ENCODE results near the gene G6PC1.
"Not testable (repeated sequence)": the region's sequence is repeated elsewhere in the genome, so short reads cannot be mapped to it uniquely, and the experiment has no call there.

The G6PC1 gene

DNA sequence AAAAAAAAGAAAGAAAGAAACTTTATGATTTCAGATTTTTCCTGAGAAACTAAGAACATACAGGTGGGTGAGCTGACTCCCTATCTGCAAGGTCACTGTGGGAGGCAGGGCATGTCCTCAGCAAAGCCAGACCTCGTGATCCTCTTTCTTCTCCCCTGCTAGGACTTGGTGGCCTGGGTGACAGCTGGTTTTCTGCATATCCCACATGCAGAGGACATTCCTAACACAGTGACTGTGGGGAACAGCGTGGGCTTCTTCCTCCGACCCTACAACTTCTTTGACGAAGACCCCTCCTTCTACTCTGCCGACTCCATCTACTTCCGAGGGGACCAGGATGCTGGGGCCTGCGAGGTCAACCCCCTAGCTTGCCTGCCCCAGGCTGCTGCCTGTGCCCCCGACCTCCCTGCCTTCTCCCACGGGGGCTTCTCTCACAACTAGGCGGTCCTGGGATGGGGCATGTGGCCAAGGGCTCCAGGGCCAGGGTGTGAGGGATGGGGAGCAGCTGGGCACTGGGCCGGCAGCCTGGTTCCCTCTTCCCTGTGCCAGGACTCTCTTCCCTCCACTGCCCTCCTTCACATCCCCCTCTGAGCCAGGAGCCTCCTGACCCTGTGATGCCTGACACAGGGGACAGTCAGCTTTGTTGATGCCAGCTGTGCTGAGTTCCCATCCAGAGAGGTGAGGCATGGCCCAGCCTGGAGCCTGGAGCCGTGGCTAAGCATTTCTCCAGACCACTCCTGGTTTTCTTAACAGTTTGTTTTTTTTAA is 26.5 kb upstream of the G6PC1 start:
- DNase-seq: not testable (repeated sequence)

DNA sequence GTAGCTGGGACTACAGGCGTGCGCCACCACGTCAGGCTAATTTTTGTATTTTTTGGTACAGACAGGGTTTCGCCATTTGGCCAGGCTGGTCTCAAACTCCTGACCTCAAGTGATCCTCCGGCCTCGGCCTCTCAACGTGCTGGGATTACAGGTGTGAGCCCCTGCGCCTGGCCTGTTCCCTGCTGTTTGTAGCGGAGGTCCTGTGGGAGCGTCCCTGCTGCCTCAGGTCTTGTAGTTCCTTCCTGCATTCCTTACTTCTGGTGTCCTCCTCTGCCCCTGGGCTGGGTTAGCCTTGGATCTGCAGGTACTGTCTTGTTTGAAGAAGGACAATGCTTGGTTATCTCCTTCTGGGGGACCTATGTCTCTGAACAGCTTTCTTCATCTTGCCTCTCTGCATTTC is 23.6 kb upstream of the G6PC1 start:
- no peak for DNase-seq

DNA sequence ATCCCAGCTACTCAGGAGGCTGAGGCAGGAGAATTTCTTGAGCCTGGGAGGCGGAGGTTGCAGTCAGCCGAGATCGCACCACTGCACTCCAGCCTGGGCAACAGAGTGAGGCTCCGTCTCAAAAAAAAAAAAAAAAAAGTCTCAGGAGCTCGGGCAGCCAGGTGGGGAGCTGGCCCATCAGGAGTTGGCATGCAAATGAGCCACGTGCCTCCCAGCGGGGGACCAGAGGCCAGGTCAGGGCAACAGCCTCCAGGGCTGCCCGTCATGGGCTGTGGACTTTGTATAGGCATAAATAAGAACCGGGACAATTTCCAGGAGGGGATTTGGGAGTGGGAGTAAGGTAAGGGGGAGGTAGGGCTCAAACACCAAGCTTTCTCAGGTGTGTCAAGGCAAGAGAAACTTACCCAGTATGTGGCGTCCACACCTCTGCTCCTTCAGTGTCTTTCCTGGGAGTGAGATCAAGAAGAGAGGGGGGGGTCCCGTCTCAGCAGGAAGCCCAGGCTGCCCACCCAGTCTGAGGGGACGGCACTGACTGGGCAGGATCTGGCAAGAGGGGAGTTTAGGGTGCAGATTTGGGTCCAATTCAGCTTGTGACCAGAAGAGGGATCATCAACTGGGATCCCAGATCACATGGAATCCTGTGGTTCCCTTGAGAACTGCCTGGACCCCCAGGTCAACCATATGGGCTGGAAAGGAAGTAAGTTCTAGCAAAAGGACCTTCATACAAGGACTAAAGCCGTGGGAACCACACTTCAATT is 22.3 kb upstream of the G6PC1 start:
- DNase-seq: no peak

DNA sequence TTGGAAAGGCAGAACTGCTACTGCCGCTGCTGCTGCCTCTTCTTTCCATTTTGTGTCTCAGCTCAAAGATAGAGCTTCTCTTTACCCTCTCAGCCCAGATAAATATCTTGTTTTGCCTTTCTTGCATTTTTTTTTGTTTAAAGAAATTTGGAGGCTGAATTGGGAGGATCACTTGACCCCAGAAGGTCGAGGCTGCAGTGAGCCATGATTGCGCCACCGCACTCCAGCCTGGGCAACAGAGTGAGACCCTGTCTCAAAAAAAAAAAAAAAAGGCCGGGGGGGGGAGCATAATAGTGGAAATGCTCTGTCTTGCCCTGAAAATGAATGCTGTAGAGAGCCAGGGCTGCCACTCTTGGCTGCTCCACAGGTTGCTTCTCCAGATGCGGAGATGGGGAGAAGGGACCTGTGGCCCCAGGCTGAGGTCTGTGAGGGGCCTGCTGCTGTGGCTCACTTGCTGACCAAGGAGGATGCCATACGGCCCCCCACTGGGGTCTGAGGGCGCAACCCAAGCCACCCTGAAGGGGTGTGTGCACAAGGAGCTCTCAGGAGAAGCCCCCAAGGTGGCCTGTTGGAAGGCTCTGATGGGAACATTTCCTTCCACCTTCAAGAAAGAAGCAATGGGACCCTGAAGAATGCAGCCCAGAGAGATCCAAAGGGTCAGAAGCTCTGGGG is 21.5 kb upstream of the G6PC1 start:
- no peak for DNase-seq

DNA sequence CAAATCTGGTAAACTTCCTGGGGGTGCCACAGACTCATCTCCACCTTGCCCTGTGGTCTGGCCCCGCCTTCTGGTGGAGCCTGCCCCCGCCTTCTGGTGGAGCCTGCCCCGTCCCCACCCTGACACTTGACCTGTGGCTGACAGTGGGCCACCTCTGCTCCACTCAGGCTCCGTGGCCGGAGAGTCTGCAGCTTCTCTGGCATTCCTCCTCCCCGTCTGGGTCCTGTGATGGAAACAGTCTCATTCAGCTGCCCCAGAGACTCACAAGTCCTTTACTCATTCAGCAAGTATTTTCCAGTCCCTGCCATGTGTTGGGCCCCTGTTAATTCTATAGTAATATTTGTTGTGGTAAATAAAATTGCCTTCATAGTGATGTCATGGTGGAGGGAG is 21.0 kb upstream of the G6PC1 start:
- peak; percentile 7 for DNase-seq

DNA sequence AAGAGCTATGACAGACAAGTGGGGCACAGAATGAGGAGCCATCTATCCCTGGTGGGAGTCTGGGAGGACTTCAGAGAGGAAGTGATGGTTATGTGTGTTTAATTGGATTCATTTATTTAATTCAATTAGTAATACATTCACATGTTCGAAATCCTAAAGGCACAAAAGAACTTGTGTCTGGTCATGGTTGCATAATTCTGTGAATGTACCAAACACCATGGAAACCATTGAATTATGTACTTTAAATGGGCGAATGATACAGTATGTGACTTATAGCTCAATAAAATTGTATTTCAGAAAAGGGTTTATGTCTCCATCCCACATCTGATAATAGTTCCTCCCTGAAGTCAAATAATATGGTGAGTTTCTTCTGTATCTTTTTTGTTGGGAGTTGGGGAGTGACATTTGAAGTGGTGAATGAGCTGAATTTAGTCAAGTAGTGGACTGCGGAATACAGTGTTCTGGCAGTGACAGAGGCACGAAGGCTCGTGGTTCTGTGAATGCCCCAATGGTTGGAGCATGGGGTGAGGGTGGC is 19.8 kb upstream of the G6PC1 start:
- DNase-seq: no peak

DNA sequence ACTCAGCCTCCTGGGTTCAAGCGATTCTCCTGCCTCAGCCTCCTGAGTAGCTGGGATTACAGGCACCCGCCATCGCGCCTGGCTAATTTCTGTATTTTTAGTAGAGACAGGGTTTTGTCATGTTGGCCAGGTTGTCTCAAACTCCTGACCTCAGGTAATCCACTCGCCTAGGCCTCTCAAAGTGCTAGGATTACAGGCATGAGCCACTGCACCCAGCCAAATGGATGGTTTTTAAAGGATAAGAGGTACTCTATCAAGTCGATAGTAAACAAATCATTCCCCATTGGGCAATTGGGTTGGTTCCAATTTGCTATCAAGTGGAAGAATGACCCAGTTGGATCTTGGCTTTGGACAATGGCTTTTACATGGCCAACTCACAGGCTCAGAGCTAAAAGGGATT is 18.9 kb upstream of the G6PC1 start:
- not testable (repeated sequence) for DNase-seq

DNA sequence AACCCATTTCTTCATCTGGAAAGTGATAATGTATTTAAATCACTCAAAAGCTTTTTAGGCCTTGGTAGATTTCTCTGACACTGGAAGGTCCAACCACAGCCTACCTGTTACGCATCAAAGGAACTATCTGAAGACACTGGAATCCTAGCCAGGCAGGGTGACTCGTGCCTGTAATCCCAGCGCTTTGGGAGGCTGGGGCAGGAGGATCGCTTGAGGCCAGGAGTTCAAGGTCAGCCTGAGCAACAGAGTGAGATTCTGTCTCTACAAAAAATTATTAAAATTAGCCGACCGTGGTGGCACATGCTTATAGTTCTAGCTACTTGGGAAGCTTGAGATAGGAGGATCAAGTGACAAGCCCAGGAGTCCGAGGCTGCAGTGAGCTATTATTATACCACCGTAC is 18.4 kb upstream of the G6PC1 start:
- DNase-seq: no peak

DNA sequence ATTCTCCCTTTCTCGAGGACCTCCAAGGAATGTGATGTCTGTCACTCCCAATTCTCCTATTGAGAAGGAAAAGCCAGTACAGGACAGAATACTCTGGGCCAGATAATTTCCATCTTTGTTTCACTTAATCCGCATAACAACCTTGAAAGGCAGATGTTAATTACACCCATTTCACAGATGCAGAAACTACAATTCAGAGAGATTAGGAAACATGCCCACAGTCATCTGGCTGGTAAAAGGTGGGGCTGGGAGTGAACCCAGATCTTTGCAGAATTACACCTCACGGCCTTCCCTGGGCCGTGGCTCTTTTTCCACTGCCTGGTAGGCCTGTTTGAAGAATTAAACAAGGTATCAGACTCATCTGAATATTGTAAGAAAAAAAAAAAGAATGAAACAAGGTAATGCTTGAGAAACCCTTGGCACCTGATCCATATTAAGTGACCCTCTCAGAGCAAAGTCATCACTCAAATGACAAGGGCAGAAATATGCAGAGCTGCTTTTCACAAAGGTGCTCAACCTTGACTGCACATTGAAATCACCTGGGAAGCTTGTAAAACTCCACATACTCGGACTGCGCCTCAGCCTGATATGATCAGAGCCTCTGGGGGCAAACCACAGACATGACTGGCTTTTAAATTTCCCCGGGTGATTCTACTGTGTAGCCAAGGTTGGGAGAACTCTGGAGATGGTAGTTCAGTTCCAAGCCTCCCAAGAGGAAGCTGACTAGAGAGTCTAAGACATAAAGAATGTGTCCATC is 16.6 kb upstream of the G6PC1 start:
- no peak for DNase-seq

DNA sequence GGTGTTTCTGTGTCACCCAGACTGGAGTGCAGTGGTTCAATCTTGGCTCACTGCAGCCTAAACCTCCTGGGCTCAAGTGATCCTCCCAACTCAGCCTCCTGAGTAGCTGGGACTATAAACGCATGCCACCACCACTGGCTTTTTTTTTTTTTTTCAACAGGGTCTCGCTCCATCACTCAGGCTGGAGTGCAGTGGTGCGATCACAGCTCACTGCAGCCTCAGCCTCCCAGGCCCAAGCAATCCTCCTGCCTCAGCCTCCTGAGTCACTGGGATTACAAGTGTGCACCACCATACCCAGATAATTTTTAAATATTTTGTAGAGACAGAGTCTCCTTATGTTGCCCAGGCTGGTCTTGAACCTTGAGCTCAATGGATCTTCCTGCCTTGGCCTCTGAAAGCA is 14.8 kb upstream of the G6PC1 start:
- DNase-seq: not testable (repeated sequence)

DNA sequence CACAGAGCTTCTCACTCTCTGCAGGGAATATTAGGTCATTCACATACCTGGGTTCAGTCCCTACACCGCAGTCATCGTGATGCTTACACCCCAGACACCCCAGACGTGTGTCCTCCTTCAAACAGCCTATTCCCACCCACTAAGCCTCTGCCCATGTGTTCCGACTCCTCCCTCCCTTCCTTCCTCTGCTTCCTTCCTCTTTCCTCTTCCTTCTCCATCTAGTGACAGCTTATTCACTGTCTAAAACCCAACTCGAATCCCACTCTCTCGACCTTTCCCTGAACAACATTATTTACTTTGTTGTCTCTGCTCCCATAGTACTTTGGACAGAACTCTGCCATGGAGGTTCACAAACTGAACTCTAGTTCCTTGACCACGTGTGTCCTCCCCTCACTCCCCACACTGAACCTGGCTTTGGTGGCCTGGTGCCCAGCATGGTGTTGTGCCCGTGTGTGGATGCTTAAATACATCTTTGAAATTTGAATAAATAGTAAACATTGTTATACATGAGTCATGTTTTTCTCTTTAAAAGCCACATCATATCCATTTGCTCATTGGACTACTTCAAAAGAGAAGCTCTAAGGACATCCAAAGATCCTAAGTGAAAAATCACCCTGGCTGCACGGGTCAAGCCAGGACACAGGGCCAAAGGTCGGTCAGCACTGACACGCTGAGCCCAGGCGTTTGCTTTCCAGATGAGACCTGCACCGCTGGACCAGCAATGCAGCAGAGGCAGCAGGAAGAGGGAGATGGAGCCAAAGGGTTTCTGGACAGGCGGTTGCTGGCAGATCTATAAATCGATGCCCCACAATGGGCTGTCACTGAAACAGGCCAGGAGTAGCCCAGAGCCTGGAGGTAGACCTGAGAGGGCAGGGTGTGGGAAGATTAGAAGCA is 14.1 kb upstream of the G6PC1 start:
- DNase-seq: no peak

DNA sequence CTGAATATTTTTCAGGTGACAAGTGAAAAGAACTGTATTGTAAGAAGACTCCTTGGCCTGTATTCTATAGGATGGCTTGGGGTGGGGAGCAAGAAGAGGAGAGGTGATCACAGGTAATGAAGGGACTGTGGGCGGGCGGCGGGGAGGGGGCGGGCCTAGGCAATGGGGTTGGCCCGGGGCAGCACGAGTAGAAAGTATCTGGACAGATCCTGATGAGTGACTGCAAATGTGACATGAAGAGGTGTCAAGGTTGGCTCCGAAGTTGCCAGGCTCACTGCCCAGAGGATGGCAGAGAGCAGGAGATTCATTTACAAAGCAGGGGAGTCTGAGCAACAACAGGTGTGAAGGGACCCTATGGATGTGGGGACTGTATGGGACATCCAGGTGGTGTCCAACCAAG is 10.8 kb upstream of the G6PC1 start:
- no peak for DNase-seq

DNA sequence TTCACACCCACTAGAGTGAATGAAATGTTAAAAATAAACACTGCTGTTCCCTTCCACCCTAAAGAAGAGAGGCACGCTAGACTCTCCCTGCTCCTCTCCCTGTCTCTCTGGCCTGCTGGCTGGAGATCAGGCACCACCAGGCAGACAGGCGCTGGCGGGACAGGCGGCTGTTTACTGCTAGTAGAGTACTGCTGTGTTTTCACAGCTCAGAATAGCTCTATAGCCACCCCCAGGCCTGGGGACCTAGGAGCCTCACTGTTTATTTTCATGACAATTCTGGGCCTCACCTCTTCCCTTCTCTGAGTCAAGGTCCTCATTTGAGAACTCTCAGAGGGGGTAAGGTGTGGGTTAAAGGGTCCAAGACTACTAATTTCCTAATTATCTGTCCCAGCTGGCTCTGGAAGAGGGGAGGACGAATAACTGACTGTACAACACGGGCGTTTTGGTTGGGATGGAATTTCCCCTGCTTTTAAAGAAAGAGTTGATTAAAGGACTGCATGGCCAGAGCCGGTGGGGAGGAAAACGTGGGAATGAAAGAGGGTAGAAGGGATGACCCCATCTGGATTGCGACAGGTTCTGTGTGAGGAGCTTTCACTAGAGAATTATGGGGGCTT is 9.0 kb upstream of the G6PC1 start:
- DNase-seq: no peak

DNA sequence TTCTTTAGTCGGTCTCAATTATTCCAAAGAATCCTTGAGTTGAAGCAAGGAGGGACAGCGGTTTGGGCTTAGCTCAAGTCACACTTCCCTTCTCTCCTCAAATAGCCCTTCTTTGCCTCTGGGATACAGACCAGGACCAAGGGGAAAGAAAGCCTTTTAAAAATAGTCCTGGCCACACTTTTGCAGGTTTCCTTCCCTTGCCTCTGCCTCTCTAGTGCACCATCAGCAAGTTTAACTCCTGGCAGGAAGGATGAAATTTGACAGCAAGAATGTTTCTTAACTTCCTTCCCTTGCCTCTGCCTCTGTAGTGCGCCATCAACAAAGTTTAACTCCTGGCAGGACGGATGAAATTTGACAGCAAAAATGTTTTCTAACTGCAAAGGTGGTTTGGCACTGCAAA is 7.2 kb upstream of the G6PC1 start:
- DNase-seq: no peak

DNA sequence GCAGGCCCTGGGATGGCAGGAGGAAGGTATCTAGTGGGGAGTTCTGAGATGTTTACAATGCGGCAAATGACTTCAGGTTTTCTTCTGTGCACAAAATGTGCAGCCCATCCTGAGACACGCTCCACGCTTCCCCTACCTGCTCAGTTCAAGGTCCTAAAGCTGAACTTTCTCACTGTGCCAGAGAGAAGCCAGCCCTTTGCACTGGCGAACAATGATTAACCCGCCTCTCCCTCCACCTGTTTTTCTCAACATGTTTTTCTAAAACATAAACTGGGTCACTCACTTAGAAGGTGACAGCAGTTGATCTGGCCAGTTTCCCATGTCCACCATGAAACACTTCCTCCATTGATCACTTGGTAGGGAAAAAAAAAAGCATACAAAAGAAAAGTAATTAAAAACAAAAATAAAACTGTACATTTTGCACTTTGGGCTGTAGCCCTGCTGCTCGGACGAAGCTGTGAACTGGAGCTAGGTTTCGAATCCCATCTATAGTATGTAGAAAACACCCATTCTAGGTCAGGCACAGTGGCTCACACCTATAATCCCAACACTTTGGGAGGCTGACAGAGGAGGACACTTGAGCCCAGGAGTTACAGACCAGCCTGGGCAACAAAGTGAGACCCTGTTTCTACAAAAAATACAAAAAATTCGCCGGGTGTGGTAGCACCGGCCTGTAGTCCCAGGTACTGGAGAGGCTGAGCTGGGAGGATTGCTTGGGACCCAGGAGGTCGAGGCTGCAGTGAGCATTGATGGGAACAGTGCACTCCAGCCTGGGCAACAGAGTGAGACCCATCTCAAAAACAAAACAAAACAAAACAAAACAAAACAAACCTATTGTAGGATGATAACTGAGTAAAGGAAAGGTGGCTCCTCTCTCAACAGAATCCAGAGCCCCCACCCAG is 6.1 kb upstream of the G6PC1 start:
- DNase-seq: no peak

DNA sequence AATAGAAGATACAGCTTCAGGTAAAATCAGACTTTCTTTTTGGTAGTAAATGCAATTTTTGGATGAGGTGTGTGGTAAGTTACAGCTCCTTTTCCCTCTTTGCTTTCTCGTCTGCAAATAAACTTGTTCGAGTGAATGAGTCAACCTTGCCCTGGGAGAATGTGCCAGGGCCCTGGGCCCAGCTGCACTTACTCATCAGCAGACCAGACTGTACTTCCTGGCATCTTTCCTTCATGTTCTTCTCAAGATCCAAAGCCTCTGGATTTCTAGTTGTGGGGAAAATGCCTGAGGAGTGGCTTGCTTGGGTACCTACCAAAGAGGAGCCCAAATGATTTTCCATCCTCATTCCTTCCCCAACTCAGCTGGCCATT is 5.4 kb upstream of the G6PC1 start:
- DNase-seq: no peak

DNA sequence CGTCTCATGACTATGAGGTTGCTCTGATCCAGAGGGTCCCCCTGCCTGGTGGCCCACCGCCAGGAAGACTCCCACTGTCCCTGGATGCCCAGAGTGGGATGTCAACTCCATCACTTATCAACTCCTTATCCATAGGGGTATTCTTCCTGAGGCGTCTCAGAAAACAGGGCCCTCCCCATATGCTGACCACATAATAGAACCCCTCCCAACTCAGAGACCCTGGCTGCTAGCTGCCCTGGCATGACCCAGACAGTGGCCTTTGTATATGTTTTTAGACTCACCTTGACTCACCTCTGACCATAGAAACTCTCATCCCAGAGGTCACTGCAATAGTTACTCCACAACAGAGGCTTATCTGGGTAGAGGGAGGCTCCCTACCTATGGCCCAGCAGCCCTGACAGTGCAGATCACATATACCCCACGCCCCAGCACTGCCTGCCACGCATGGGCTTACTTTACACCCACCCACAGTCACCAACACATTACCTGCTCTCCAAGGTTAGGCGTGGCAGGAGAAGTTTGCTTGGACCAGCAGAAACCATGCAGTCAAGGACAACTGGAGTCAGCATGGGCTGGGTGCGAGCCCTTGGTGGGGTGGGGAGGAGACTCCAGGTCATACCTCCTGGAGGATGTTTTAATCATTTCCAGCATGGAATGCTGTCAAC is 2.3 kb upstream of the G6PC1 start:
- no peak for DNase-seq

DNA sequence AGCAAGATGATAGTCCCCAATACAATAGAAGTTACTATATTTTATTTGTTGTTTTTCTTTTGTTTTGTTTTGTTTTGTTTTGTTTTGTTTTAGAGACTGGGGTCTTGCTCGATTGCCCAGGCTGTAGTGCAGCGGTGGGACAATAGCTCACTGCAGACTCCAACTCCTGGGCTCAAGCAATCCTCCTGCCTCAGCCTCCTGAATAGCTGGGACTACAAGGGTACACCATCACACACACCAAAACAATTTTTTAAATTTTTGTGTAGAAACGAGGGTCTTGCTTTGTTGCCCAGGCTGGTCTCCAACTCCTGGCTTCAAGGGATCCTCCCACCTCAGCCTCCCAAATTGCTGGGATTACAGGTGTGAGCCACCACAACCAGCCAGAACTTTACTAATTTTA is 618 bp upstream of the G6PC1 start:
- DNase-seq: not testable (repeated sequence)

DNA sequence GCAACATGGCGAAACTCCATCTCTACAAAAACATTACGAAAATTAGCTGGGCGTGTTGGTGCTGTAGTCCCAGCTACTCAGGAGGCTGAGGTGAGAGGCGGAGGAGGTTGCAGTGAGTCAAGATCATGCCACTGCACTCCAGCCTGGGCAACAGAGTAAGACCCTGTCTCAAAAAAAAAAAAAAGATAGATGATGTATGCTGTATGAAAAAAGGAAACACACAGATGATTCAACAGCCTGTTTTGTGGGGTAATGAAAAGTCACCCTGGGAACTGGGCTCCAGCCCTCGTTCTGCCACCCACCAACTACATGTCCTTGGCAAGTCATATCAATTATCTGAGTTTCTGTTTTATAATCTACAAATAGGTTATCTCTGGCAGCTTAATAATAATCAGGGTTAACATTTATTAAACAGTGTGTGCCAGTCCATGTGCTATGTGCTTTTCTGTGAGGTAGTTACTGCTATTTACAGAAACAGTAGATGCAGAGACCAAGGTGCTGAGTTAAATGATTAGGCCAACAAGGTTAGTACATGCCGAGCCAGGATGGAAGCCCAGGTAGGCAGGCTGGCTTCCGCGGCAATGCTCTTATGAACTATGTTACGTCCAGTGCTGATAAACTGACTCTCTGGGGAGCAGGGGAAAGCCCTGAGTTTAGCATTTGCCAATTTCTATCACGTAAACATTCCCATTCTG is 1.1 kb downstream of the G6PC1 start:
- no peak for DNase-seq

Data from GOT3 (cell line).